Activated T-cell treated with anti-CD3 and anti-CD28 coated beads for 24 hours (primary cell): ENCODE data around the gene COPA.
"Not testable (repeated sequence)": the region's sequence is repeated elsewhere in the genome, so short reads cannot be mapped to it uniquely, and the experiment has no call there.

Experiments
- DNase-seq: peaks from one replicate; pipeline ENCODE4 v3.0.0-alpha.2; 2020; ENCODE audit warnings: low read depth

Gene COPA

GRCh38 chr1:160325252-160325651 is 17.8 kb downstream of the COPA start:
- DNase-seq: no peak

- DNase-seq: no peak
These were observed 20.2 kb downstream of the COPA start for GRCh38 chr1:160322831-160323230.

- DNase-seq: no peak
These were observed 27.7 kb downstream of the COPA start for GRCh38 chr1:160315359-160315758.

- no peak for DNase-seq
These were observed 33.5 kb downstream of the COPA start for GRCh38 chr1:160309571-160309970.

- DNase-seq: no peak
These were observed 33.9 kb downstream of the COPA start for GRCh38 chr1:160309185-160309557.

- DNase-seq: no peak
These were observed 34.4 kb downstream of the COPA start for GRCh38 chr1:160308451-160309184.

GRCh38 chr1:160307118-160307791 is 35.8 kb downstream of the COPA start:
- no peak for DNase-seq

- no peak for DNase-seq
These were observed 42.9 kb downstream of the COPA start for GRCh38 chr1:160300173-160300572.

GRCh38 chr1:160296036-160296435 is 47.0 kb downstream of the COPA start:
- no peak for DNase-seq

- no peak for DNase-seq
These were observed 49.8 kb downstream of the COPA start for GRCh38 chr1:160293020-160293968.

GRCh38 chr1:160291248-160292220 is 51.5 kb downstream of the COPA start:
- DNase-seq: peak; percentile 46

- DNase-seq: not testable (repeated sequence)
These were observed 55.3 kb downstream of the COPA start for GRCh38 chr1:160287769-160288168.

GRCh38 chr1:160285506-160285905 is 57.5 kb downstream of the COPA start:
- no peak for DNase-seq

- DNase-seq: peak; percentile 94
These were observed 58.2 kb downstream of the COPA start, which contains the start of gene PEX19 for GRCh38 chr1:160284782-160285344. TSS of gene PEX19 (minus strand) at chr1:160285133. CDS start at chr1:160285124, 9 bp downstream.

GRCh38 chr1:160284220-160284781 is 58.7 kb downstream of the COPA start:
- no peak for DNase-seq

GRCh38 chr1:160282807-160283206 is 60.2 kb downstream of the COPA start:
- no peak for DNase-seq

GRCh38 chr1:160277987-160278386 is 65.1 kb downstream of the COPA start:
- DNase-seq: no peak

- DNase-seq: no peak
These were observed 65.7 kb downstream of the COPA start for GRCh38 chr1:160277330-160277729.

- no peak for DNase-seq
These were observed 72.0 kb downstream of the COPA start for GRCh38 chr1:160271025-160271424.

GRCh38 chr1:160267284-160267991 is 75.6 kb downstream of the COPA start:
- no peak for DNase-seq
